Measurements from ENCODE around the gene PLK3.

- no peak for TF ChIP-seq CTCF (optimal IDR thresholded peaks at IDR 0.05 in 1 of 3, IDR thresholded peaks at IDR 0.05 in 1 of 3, conservative IDR thresholded peaks at IDR 0.05 in 1 of 3; ENCODE audit: extremely low read depth in 1 of 3, insufficient read depth in 2 of 3, low read length in 3 of 3)
- no peak for TF ChIP-seq EZH2 (IDR thresholded peaks at IDR 0.05; ENCODE audit: low read length)
Observed at GRCh38 chr1:44822981-44823451, 22.8 kb downstream of the PLK3 start.
